ENCODE data around the gene CCSER2. TPM values are rescaled to one million over a fixed set of nuclear protein-coding genes. Genes with fewer than 3 reads are reported as not detected.
A peak's percentile ranks its signal among the peaks of the same experiment; 100 is the strongest.
"Not testable (repeated sequence)": the region's sequence is repeated elsewhere in the genome, so short reads cannot be mapped to it uniquely, and the experiment has no call there.

The CCSER2 gene
- total RNA-seq, 2 experiments from 2014 or later = 77.8 to 78.8 TPM

DNA sequence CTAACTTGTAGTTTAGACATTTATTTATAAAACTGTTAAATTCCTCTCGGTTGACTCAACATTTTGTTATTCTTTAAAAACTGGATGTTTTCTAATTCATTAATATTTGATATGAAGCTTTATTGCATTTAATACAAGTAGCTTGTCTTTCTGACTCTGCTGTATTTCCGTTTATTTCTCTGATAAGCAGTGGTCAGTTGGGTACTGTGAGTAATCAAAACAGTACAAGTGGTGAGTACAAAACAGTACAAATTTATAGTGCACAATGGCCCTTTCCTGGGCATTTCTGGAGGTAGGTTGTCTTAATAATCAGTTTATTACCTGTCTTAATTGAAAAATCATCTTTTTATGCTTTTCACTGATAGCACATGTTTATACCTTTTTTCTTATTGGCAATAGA, 182.7 kb downstream of the CCSER2 start:
- Mint-ChIP-seq H3K27me3 (ENCODE audit: low read depth) (no peaks in the 10 kb centered on the region), H3K36me3 (ENCODE audit: low read depth) (peaks cover 19% of the 10 kb centered on the region), H3K4me3 (no peak overlapping the region), H3K4me1 (ENCODE audit: low read depth) (no peaks in the 10 kb centered on the region), H3K9me3 (ENCODE audit: insufficient read depth) (no peaks in the 10 kb centered on the region), H3K27ac (no peak overlapping the region)
- DNase-seq (no peak), ATAC-seq (no peak)
- POLR2A ChIA-PET = no interaction called here
- CTCF ChIA-PET = no interaction called here

DNA sequence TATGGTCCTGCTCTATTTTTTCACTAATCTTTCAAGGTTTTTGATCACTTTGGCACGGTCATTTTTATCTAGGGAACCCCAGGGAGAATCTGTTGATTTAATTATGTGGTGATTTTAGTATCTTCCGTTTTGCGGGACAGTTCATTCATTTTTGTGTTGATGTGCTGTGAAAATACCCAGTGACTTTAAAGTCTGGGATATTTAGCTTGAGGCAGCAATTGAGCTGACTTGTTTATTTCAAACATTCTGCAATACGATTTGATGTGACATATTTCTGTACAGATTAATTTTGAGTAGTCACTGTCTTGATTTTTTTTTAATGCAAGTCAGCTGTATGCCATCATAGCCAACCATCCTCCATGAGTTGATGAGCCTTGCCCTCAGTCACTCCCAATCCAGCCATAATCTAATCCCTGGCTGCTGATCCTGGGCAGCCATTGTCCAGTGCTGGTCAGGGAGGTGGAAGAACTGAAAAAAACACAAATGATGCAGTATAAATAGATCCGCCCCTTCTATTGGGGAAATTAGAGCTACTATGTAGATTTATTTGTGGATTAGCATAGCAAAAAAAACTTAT, 183.4 kb downstream of the CCSER2 start:
- H3K4me3 Mint-ChIP-seq = no peak overlapping the region
- no peaks in the 10 kb centered on the region for H3K27me3 Mint-ChIP-seq (ENCODE audit: low read depth)
- no peak overlapping the region for H3K27ac Mint-ChIP-seq
- peaks cover 20% of the 10 kb centered on the region for H3K36me3 Mint-ChIP-seq (ENCODE audit: low read depth)
- ChIA-PET CTCF (interaction anchor here (0.9 to 1.0 kb wide), 3 partner anchors 22 to 244 kb away, joined by 3 to 5 read pairs (median 4); no protein-coding TSS in a partner anchor), POLR2A (no interaction called here)
- H3K9me3 Mint-ChIP-seq (ENCODE audit: insufficient read depth) = no peaks in the 10 kb centered on the region
- ATAC-seq (no peak), DNase-seq (no peak)
- no peaks in the 10 kb centered on the region for H3K4me1 Mint-ChIP-seq (ENCODE audit: low read depth)

GRCh38 chr10:84517554-84517953, 189.2 kb downstream of the CCSER2 start:
- ChIA-PET CTCF (no interaction called here), POLR2A (no interaction called here)
- H3K4me3 Mint-ChIP-seq = no peak overlapping the region
- no peaks in the 10 kb centered on the region for H3K27me3 Mint-ChIP-seq (ENCODE audit: low read depth)
- H3K36me3 Mint-ChIP-seq (ENCODE audit: low read depth) = peaks cover 20% of the 10 kb centered on the region
- ATAC-seq (no peak), DNase-seq (no peak)
- H3K9me3 Mint-ChIP-seq (ENCODE audit: insufficient read depth) = no peaks in the 10 kb centered on the region
- no peak overlapping the region for H3K27ac Mint-ChIP-seq
- H3K4me1 Mint-ChIP-seq (ENCODE audit: low read depth) = no peaks in the 10 kb centered on the region

DNA sequence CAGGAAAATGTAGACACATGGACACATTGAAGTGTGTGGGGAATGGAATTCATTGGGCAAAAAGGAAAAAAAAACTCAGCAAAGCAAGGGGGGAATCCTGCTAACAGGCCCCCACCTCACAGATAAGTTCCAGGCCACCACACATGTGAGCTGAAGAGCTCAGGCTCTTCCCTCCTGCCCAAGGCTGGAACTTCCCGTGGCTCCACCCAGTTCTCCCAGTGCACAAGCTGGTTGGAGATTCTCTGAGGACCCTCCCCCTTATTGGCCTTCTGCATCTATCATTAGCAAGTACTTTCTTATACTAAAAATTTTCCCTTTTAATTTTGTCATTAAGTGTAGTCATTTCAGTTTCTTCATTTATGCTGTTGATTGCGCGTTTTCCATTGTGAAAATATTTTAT, 190.8 kb downstream of the CCSER2 start:
- H3K36me3 Mint-ChIP-seq (ENCODE audit: low read depth) = peaks cover 11% of the 10 kb centered on the region
- POLR2A ChIA-PET = no interaction called here
- peaks cover 3% of the 10 kb centered on the region for H3K4me1 Mint-ChIP-seq (ENCODE audit: low read depth)
- DNase-seq (no peak), ATAC-seq (no peak)
- H3K27me3 Mint-ChIP-seq (ENCODE audit: low read depth) = no peaks in the 10 kb centered on the region
- no peak overlapping the region for H3K27ac Mint-ChIP-seq
- CTCF ChIA-PET = interaction anchor here (1.0 kb wide), 1 partner anchor 18 kb away, joined by 3 read pairs; no protein-coding TSS in a partner anchor
- no peak overlapping the region for H3K4me3 Mint-ChIP-seq
- no peaks in the 10 kb centered on the region for H3K9me3 Mint-ChIP-seq (ENCODE audit: insufficient read depth)

DNA sequence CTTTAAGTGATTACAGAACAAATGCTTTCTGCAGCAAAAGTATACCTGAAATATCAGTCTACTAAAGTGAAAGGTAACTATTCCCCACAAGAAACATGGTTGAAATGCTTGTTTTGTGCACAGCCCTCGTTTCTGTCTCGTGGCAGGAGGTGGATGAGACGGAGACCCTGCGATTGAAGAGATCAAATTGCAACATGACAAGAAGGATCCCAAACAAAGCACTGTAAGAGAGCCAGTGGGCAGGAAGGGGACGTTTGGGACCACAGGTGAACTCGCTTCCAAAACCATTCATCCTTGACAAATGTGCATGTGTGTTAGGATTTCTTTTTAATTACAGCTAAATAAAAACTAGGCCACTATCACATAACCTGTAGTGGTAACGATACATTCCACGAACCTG, 192.6 kb downstream of the CCSER2 start:
- DNase-seq (no peak), ATAC-seq (no peak)
- ChIA-PET CTCF (interaction anchor here (0.9 to 2.0 kb wide), 3 partner anchors 11 to 169 kb away, joined by 3 to 5 read pairs (median 3); no protein-coding TSS in a partner anchor), POLR2A (no interaction called here)
- Mint-ChIP-seq H3K4me1 (ENCODE audit: low read depth) (peaks cover 3% of the 10 kb centered on the region), H3K27ac (no peak overlapping the region), H3K4me3 (no peak overlapping the region), H3K36me3 (ENCODE audit: low read depth) (peaks cover 10% of the 10 kb centered on the region), H3K9me3 (ENCODE audit: insufficient read depth) (peaks cover 8% of the 10 kb centered on the region), H3K27me3 (ENCODE audit: low read depth) (no peaks in the 10 kb centered on the region)

- ChIA-PET POLR2A (no interaction called here), CTCF (interaction anchor here (0.9 to 2.0 kb wide), 3 partner anchors 12 to 169 kb away, joined by 3 to 5 read pairs (median 3); no protein-coding TSS in a partner anchor)
- no peak for ATAC-seq
- peaks cover 8% of the 10 kb centered on the region for H3K36me3 Mint-ChIP-seq (ENCODE audit: low read depth)
- H3K27me3 Mint-ChIP-seq (ENCODE audit: low read depth) = no peaks in the 10 kb centered on the region
- peaks cover 3% of the 10 kb centered on the region for H3K4me1 Mint-ChIP-seq (ENCODE audit: low read depth)
- H3K27ac Mint-ChIP-seq = no peak overlapping the region
- H3K4me3 Mint-ChIP-seq = no peak overlapping the region
- DNase-seq = no peak
- peaks cover 10% of the 10 kb centered on the region for H3K9me3 Mint-ChIP-seq (ENCODE audit: insufficient read depth)
These were observed 193.1 kb downstream of the CCSER2 start for GRCh38 chr10:84521468-84521867.

- peaks cover 10% of the 10 kb centered on the region for H3K9me3 Mint-ChIP-seq (ENCODE audit: insufficient read depth)
- ChIA-PET CTCF (interaction anchor here (1.1 to 2.0 kb wide), 3 partner anchors 13 to 255 kb away, joined by 4 to 5 read pairs (median 4); no protein-coding TSS in a partner anchor), POLR2A (no interaction called here)
- H3K4me1 Mint-ChIP-seq (ENCODE audit: low read depth) = peaks cover 3% of the 10 kb centered on the region
- peaks cover 8% of the 10 kb centered on the region for H3K36me3 Mint-ChIP-seq (ENCODE audit: low read depth)
- H3K27me3 Mint-ChIP-seq (ENCODE audit: low read depth) = no peaks in the 10 kb centered on the region
- ATAC-seq = no peak
- no peak overlapping the region for H3K4me3 Mint-ChIP-seq
- H3K27ac Mint-ChIP-seq = no peak overlapping the region
- no peak for DNase-seq
These were observed 194.4 kb downstream of the CCSER2 start for GRCh38 chr10:84522612-84523462.

- H3K27me3 Mint-ChIP-seq (ENCODE audit: low read depth) = no peaks in the 10 kb centered on the region
- peaks cover 10% of the 10 kb centered on the region for H3K9me3 Mint-ChIP-seq (ENCODE audit: insufficient read depth)
- POLR2A ChIA-PET = no interaction called here
- ATAC-seq = no peak
- peaks cover 3% of the 10 kb centered on the region for H3K4me1 Mint-ChIP-seq (ENCODE audit: low read depth)
- CTCF ChIA-PET = interaction anchor here (1.1 to 1.5 kb wide), 2 partner anchors 14 to 256 kb away, joined by 4 read pairs; no protein-coding TSS in a partner anchor
- DNase-seq = no peak
- H3K4me3 Mint-ChIP-seq = no peak overlapping the region
- no peak overlapping the region for H3K27ac Mint-ChIP-seq
- peaks cover 6% of the 10 kb centered on the region for H3K36me3 Mint-ChIP-seq (ENCODE audit: low read depth)
These were observed 195.1 kb downstream of the CCSER2 start for GRCh38 chr10:84523526-84523925.

GRCh38 chr10:84524435-84524834, 196.0 kb downstream of the CCSER2 start:
- ATAC-seq (no peak), DNase-seq (no peak)
- H3K9me3 Mint-ChIP-seq (ENCODE audit: insufficient read depth) = peaks cover 10% of the 10 kb centered on the region
- no peak overlapping the region for H3K4me3 Mint-ChIP-seq
- H3K36me3 Mint-ChIP-seq (ENCODE audit: low read depth) = peaks cover 6% of the 10 kb centered on the region
- POLR2A ChIA-PET = no interaction called here
- H3K27me3 Mint-ChIP-seq (ENCODE audit: low read depth) = no peaks in the 10 kb centered on the region
- peaks cover 3% of the 10 kb centered on the region for H3K4me1 Mint-ChIP-seq (ENCODE audit: low read depth)
- CTCF ChIA-PET = interaction anchor here (1.5 kb wide), 1 partner anchor 94 kb away, joined by 4 read pairs; no protein-coding TSS in a partner anchor
- no peak overlapping the region for H3K27ac Mint-ChIP-seq

DNA sequence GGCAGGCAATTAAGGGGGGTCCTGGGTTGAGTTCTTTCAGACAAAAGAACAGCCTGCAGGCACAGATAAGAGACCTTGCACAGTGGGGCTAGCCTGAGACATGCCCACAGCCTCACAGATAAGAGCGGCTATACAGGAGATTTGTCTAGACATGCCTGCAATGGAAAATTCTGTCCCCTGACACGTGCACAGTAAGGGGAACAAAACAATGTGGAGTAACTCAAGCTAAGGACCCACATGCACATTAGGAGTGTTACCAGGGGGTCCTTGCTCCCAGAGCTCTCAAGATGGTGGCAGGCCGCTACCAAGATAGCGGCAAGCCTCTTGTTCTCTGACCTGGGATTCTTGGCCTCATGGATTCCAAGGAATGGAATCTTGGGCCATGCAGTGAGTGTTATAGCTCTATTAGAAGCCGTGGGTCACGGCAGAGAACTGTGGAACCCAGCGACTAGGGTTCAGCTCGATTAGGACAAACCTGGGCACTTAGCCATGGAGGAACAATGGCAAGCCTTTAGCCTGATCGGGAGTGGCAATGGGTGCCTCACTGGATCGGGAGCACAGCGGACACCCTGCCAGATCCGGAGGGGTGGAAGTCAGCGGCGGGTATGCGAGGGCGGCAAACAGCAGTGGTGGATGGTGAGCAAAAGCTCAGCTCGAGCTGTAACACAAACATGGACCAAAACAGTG, 196.9 kb downstream of the CCSER2 start:
- H3K27me3 Mint-ChIP-seq (ENCODE audit: low read depth) = no peaks in the 10 kb centered on the region
- H3K27ac Mint-ChIP-seq = peak overlapping the region; percentile 54
- POLR2A ChIA-PET = no interaction called here
- peaks cover 10% of the 10 kb centered on the region for H3K9me3 Mint-ChIP-seq (ENCODE audit: insufficient read depth)
- H3K4me3 Mint-ChIP-seq = no peak overlapping the region
- DNase-seq = no peak
- CTCF ChIA-PET = interaction anchor here (1.1 to 1.6 kb wide), 3 partner anchors 9 to 95 kb away, joined by 3 to 6 read pairs (median 4); no protein-coding TSS in a partner anchor
- H3K4me1 Mint-ChIP-seq (ENCODE audit: low read depth) = peaks cover 3% of the 10 kb centered on the region
- no peak for ATAC-seq
- H3K36me3 Mint-ChIP-seq (ENCODE audit: low read depth) = peaks cover 6% of the 10 kb centered on the region

GRCh38 chr10:84525807-84526182, 197.4 kb downstream of the CCSER2 start:
- DNase-seq; H3K36me3 Mint-ChIP-seq (ENCODE audit: low read depth); H3K9me3 Mint-ChIP-seq (ENCODE audit: insufficient read depth); POLR2A ChIA-PET; H3K27ac Mint-ChIP-seq; H3K4me3 Mint-ChIP-seq; H3K27me3 Mint-ChIP-seq (ENCODE audit: low read depth); ATAC-seq; H3K4me1 Mint-ChIP-seq (ENCODE audit: low read depth): not testable (repeated sequence)
- CTCF ChIA-PET = interaction anchor here (1.1 to 1.6 kb wide), 2 partner anchors 8 to 11 kb away, joined by 3 to 6 read pairs; no protein-coding TSS in a partner anchor

- H3K27ac Mint-ChIP-seq; H3K4me3 Mint-ChIP-seq; POLR2A ChIA-PET; H3K36me3 Mint-ChIP-seq (ENCODE audit: low read depth); CTCF ChIA-PET; H3K9me3 Mint-ChIP-seq (ENCODE audit: insufficient read depth); DNase-seq; H3K27me3 Mint-ChIP-seq (ENCODE audit: low read depth); ATAC-seq; H3K4me1 Mint-ChIP-seq (ENCODE audit: low read depth): not testable (repeated sequence)
These were observed 199.0 kb downstream of the CCSER2 start for GRCh38 chr10:84527386-84527785.
